SKM-1 treated with dmso at 0.1 percent for 144 hours (cell line): ENCODE measurements around the gene SMIM10L1.

Experiments used
- DNase-seq: peaks from one replicate; lab custom pipeline; 2025; ENCODE audit not compliant: unreplicated experiment; lab: John Stamatoyannopoulos, UW

The SMIM10L1 gene

GRCh38 chr12:11183011-11183410 is 12.0 kb downstream of the SMIM10L1 start:
- no peak for DNase-seq

DNA sequence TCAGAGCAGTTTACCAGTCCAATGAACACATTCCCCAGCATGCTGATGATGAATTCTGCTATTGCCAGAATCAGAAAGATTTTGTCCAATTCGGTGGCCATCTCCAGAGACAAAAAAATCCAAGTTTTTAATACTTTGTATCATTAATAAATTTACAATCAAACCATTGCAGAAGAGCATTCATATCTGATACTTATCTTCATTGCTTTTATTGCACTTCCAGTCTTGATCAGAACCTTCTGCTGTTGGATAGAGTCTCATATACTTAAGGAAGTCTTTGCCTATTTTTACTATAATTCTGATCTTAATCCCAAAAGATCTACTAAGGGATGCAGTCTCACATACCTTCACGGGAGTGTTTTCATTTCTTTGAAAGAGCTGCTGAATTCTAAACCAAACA is 15.8 kb downstream of the SMIM10L1 start, which contains the start of gene TAS2R42:
TAS2R42 (minus strand) TSS at position 101 of the 400 bp plus-strand sequence; CDS start at position 101, 0 bp downstream.
- no peak for DNase-seq

- no peak for DNase-seq
Observed at GRCh38 chr12:11202811-11203210, 31.8 kb downstream of the SMIM10L1 start.

DNA sequence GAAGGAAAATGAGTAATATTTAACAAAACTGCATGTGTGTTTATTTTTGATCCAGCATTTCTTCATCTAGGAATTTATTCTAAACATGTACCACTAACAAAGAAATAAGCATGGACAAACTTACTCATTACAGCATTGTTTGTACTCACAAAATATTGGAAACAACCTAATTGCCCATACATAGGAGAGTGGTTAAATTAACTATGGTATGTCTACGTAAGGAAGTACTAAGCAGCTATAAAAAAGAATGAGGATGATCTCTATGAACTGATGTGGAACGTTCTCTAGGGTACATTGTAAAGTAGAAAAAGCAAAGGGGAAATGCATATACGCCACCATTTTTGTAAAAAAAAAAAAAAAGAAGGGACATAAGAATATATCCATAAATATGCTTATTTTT is 33.2 kb downstream of the SMIM10L1 start:
- no peak for DNase-seq

- no peak for DNase-seq
Observed at GRCh38 chr12:11209113-11209512, 38.1 kb downstream of the SMIM10L1 start.
